Right hindlimb (tissue), 1 donor: Measurements from ENCODE around the gene PAPPA.

Experiments used
- DNase-seq: peaks from one replicate; pipeline ENCODE4 v3.0.0-alpha.2; 2018

The PAPPA gene

DNA sequence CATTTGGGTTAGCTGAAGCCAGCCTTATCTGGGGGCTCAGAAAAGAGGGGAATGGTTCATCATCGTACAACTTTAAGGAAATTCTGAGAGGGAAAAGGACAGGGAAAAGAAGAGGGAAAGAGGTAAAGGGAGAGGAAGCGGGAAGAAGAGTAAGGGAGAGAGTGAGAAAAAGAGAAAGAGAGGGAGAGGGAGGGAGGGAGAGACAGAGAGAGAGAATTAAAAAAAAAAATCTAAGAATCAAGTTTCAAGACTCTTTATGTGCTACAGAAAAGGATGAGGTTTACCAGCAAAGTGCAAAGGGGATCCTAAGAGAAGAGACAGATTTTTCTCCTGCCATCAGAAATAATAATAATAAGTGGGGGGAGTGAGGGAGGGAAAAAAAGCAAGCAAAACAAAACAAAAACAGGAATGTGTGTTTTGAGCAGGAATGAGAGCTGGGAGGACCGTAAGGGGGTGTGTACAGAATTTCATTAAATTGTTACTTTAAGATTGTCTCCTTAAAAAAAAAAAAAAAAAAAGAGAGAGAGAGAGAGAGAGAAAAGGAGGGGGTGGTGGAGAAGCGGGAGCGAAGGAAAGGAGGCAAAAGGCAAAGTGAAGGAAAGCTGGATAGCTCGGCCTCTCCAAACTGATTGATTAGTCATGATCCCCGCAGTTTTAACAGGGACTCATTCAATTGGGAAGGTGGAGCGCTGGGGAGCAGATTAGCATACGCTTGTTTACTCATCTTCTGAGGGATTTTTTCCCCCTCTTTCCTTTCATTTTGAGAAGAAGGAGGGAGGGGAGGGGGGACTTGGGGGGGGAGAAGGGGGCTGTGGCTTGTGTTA, 438 bp upstream of the PAPPA start:
- no peak for DNase-seq

DNA sequence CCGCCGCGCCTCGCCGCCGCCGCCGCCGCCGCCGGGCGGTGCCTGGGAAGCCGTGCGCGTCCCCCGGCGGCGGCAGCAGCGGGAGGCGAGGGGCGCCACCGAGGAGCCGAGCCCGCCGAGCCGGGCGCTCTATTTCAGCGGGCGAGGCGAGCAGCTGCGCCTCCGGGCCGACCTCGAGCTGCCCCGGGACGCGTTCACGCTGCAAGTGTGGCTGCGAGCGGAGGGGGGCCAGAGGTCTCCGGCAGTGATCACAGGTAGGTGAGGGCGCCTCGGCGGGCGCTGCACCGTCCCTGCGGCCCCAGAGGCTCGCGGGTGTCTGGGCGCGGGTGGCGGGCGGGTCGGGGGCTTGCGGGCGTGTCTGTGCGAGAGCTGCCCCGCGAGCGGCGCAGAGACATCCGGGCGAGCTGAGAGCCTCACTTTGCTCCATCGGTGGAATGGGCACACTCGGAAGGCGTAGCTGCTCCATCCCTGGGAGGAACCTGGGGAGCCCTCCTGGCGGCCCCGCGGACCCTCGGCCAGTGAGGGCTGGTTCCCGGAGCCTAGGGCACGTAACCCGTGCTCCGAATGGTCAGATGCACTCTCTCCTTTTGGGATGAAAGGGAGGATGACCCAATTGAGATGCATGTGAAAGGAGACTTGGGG, 864 bp downstream of the PAPPA start:
- DNase-seq, result peak; percentile 34

DNA sequence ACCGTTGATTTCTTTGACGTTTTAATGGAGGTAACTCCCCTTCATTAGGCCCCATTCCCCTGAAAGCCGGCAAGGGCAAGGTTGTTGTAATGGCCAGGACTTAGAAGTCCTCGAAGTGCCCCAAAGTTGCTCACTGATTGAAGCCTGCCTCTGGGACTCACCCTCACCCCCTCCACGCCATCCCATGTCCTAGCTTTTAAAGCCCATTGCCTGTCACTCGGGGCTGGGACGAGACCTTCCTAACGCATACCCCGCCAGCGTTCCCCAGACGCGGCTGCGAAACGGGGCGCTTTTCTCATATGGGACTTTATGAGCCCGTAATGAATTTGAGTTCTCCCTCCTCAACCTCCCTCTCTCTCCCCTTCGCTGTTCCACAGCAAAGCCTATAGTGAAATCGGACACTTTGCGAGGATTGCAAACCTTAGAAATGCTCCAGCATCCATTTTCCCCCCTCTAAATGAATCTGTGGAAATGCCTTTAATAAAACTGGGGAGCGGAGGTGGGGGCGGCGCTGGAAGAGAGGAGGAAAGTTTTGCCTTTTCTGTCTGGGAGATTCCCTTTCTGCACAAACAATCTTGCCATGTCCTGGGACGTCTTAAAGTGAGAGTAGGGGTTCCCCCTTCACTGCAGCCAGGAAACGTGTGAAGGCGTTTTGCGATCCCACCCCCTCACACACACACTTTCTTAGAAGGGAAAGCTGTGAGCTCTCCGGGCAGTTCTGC, 1.5 kb downstream of the PAPPA start:
- DNase-seq, result peak; percentile 57

DNA sequence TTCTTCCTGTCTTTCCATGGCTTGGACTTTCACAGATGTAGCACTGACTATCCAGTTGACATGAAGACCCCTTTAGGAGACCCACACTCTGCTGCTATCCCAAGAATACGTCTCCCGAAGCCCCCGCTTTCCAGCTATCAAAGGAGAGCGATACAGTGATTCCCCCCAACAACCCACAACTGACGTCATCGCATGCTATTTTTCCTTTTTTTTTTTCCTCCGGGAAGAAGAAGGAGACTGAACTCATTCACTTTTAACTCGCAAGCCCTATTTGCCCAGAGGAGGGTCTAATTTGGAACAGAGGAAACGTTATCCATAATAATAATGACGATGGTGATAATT, 2.1 kb downstream of the PAPPA start:
- no peak for DNase-seq

DNA sequence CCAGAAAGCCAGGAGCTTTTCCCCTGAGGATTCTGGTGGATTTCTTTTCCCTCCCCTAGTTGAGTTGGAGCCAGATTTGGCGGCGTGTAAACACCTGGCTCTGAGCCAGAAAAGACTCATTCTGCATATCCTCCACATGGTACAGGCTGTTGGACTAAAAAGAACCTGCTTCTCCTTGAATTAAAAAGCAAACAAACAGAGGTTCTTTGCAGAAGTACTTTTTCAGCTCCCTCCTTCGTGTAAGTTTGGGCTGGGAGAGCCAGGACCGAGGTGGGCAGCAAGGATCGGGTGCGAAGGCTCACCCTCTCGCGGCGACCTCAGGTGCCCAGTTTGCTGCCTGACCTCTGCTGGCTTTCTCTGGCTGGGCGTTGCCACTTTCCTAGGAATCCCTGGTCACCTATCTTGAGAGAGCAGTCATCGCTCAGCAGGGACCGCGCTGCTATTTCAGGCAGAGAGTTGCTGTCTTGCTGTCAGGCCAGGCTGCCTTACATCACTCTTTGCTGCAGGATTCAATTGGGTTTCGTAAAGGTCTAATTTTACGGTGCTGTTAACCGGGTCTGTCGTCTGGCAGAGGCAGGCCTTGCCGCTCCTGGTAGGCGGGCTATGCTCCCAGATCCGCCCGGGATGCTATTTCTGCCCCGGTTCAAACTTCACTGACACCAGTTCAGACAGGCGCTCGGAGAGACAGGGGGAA, 3.2 kb downstream of the PAPPA start:
- peak; percentile 73 for DNase-seq

DNA sequence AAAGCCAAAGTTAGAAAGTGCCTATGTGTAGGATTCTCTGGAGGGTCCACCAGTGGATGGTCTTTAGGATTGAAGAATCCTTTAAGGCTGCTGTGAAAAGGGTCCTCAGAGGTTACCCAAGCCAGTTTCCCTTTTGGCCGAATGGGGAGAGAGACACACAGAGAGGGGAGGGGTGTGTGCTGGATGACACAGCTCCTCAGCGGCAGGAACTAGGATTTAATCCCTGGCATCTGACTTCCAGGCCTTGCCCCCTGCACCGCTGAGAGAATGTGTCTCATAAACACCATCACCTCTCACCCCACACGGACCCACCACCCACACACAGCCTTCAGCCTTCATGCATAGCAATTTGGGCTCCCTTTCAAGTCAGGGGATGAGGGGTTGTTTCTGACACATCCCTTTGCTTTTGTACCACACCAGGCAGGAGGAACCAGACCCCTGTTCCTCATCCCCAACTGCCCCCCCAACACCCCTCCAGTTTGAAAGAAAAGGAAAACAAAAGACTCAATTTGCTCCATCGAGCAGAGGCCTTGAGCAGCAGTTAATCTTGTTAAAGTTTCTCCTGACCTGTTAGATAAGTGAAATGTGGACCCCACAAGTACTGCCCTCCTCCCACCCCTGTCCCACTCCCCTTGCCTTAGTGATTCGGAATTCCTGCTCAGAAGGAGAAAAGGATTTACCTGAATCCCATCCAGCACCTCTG, 4.0 kb downstream of the PAPPA start:
- no peak for DNase-seq

DNA sequence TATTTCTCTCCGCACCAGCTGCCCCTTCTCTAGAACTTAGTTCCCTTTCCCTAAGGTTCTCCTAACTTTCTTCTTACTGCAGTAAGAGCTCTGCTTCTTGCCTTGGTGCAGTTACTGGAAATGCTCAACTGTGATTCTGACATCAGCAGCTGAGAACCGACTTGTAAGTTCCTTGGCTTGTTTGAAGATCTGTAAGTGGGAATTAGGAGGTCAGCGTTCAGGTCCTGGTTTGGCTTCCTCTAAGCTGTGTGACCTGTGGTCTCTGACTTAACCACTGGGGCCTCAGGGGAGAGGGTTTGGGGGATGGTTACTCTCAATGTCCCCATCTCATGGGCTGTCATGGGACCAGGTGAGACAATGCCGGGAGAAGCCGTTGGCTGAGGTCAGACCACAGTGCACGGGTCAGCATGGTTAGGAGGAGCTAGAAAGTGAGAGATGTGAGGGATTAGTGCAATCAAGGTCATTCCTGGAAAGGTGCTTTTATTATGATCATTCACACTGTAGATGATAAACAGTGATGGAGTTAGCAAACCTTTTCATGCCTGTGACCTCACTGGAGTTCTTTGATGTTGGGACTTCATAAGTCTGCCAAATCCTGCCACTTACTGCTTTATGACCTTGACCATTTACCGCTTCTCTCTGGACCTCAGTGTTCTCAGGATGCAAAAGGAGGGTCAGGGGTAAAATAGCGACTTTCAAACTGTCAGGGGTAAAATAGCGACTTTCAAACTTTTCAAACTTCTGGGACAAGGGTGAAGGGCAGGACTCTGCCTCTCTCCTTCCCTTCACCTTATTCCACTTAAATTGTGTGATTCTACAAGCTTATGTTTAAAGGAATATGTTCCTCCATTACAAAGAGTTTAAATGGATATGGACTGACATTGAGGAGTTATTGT, 7.3 kb downstream of the PAPPA start:
- no peak for DNase-seq

DNA sequence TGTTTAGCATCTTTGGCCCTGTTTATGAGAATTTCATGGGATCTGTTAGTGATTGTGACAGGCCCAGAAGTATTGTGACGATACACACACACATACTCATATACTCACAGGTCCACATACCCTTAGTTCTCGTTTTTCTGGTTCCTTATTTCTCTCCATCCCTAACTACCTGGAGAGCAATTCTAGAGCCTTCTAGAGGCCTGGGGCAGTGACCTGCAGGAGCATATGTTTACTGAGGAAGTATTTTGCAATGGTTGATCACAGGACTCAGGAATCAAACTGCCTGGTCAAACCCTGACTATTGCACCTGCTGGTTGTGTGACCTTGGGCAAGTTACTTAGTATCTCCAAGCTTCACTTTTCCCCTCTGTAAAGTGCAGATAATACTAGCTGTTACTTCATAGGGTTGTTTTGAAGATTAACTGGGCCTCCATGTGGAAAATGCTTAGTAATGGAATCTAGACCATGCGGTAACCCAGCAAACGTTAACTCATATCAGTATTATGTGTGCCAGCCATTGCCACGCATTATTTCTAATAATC, 8.7 kb downstream of the PAPPA start:
- no peak for DNase-seq

DNA sequence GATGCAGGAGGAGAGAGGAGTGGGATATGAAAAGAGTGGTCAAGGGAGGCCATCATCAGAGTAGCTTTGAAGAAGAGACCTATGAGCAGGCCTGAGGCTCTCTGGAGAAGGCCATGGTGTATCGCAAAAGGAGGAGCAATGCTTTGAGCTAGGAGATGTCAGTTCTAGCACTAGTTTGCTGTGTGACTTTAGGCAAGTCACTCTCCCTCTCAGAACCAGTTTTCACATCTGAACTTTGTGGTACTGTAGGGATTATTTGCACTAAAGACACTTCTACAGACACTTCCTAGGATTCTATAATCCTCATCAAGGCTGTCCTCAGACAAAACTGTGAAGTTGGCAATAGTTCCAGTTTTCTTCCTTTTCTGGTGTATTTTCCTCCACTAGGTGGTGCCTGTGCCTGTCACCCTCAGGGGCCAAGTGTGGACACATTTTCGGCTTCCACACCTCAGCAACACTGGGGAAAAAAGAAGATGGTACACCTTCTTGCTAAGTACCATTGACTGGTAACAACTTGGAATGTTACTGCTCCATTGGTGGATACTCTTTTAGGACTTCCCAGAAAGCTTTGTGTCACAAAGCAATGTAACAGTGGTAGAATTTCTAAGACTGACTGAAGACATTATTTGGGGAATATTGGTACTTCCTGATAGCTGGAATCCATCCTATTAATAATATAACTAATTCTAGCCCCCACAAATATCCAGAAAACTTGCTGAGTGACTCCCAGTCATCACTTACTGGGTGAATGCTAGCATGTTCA, 9.9 kb downstream of the PAPPA start:
- no peak for DNase-seq

DNA sequence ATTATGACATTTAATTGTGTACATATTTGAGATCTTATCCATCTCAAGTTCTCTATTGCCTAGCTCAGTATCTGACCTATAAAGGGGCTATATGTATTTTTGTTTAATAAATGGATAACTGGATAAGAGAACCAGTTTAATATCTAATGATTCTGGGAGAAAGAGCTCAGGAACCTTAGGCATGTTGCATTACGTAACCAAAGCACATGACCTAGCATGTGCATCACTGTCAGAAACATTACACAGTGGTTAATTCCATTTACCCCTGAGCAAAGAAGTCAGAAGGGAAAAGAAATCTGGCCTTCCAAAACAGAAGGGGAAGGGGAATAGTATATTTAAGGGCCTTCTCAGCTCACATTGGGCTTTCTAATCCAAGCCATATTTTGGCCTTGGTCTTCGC, 12.3 kb downstream of the PAPPA start:
- DNase-seq, result no peak

DNA sequence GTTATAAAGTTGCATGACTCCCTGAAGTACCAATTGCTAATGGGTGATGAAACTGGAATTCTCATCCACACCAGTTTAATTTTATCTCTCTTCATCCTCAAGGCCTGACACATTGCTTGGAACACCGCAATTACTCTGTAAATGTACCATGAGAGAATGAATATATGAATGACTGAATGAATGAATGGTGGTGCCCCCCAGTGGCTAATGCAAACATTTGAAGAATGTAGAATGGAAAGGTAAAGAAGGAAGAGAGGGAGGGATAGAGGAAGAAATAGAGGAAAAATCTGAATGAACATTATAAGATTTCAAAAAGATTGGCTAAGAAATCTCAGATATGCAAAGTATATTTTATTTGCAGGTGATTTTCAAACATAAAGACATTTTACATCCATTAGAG, 13.1 kb downstream of the PAPPA start:
- no peak for DNase-seq

DNA sequence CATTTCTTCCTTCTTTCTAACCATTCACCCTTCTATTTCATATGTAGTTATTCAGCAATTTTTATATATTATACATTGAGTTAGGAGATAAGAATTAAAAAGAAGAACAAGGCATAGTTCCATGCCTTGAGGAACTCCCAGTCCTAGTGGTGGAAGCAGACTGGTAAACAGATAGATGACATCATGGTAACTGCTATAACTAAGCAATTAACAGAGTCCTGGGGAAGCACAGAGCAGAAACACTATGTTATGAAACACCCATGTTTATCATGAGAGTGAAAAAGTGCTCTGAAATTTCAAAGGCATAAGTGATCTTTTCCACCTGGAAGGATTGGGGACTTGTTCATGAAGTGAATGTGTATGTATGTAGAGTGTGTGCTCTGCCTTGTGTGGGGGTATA, 14.6 kb downstream of the PAPPA start:
- DNase-seq, result no peak

DNA sequence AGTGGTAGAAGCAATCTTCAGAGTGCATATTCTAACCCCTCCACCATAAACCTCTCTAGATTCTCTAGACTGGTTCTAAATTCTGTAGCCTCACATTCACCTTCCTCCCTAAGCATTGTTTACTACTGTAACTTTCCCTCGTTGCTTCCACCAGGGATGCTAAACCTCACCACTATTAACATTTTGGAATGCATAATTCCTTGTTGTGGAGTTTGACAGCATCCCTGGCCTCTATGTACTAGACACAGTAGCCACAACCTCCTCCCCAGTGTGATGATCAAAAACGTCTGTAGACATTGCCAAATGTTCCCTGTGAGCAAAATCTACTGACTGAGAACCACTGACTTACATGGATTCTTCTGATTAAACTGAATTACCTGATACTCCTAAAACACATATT, 18.6 kb downstream of the PAPPA start:
- DNase-seq, result no peak

DNA sequence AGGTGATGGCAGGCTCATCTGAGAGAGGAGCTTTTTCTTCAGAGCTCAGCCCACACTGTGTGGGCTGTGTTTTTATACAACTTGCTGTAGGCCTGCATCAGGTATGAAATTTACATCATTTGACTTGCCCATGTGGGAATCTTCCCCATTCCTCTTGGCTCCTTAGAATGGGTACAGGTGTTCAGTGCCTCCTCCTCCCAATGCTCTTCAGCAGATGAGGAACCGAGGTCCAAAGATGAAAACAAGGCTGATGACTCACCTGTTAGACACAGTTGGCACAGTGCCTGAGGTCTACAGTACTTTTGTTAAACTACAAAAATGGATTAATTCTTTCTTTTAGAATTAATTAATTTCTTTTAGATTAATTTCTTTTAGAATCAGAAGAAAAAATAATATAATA, 20.8 kb downstream of the PAPPA start:
- no peak for DNase-seq

DNA sequence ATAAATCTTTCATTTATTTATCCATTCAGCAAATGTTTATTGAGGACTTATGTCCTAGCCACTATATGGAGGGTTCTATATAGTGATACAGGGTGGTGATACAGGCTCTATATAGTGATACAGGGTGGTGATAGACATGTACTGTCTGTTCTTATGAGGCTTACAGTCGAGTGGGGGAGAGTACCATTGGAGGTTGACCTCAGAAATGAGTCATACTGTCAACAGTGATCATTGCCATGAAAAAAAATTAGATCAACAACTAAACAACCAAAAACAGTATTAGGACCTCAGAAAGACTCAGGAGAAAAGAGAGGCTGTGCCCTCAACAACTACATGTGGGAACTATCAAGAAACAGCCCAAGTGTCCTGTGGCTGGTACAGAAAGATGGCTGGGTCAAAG, 22.0 kb downstream of the PAPPA start:
- DNase-seq, result no peak

DNA sequence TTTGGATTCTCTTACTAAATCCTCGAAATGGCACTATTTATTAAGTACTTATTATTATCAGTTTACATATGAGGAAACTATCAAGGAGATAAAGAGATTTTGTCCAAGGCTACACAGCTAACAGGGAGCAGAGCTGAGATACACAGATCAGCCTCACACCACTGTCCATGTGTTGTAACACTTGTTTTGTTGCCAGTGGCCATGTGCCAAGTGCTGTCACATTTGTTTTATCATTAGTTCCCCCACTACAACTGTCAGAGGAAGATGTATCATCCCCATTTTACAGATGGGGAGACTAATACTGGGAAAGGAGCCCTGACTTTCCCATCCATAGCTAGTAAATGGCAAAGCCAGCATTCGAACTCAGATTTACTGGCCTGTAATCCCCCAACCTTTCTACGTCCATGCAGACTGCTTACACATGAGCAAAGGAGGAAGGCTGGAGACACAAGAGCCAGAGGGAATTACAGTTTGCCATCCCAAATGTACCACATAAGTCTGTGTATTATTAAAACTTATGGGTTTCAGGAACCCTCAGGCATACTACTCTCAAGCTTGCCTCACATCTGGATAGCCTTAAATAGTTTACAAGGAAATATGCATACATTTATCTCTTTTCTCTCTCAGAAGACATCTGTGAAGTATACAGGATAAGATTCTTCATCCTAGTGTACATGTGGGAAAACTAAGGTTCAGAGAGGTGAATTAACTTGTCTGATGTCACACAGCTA, 25.1 kb downstream of the PAPPA start:
- no peak for DNase-seq

DNA sequence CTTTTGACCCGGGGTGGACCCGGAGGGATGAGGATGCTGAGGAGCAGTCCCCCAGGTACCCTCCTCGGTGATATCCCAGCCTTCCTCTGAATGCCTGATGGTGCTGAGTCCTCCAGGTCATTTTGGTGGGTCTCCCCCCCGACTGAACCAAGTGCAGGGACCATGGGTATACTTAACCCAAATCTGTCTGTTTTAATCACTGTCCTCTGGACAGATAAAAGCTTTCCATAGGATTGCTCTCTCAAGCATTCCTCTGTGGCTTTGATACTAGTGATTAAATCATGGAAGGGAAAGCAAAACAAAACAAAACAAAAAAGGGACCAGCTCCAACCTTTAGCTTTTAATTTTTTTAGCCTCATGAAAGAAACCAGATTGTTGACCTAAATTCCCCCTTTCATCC, 26.0 kb downstream of the PAPPA start:
- DNase-seq, result no peak

DNA sequence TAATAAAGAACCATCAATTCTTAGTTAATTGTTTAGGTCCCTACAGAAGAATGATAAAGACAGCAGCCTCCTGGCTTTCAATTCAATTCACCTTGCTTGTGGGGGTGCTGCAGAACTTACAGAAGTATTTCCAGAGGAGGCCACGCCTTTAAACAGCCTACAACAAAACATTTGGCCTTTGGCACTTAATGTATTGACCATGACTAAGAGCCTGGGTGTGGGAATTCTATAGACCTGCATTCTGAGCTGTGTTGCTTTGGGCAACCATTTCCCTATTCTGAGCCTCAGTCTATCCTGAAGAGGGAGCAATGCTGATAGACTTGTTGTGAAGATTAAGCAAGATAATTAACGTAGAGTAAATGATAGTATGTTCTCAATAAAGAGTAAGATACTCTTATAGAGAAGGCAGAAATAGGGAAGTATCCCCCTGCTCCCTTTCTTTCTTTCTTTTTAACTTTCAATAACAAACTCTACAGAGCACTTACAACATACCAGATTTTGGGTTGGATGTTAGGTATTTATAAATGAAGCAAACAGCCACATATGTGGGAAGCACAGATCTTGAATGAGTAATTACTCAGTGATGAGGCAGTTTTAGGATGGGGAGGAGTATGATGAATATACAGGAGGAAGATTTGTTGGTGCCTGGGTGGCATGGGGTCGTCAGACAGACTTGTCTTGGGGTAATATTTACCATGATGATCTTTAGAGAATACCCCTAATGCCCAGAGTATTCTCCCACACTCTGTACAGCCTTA, 28.4 kb downstream of the PAPPA start:
- no peak for DNase-seq

DNA sequence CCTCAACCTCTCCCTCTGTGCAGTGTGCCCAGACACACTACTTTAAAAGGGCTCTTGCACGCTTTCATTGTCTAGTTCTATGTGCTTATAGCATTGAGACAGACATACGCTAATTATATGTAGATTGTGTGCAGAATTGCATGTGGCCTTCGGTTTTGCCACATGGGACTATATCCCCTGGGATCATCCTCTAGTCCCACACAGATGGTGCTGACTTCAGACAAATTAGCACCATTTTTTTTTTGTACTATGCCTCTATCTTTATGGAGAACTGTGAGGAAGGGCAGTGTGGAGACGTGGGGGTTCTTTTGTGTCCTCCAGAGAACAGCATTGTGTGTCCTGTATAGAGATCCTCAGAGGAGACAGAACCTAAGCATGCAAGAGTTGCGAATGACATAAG, 29.3 kb downstream of the PAPPA start:
- no peak for DNase-seq
